Smooth muscle cell of the brain vasculature (primary cell): Measurements from ENCODE around the gene CLCF1.
A peak's percentile ranks its signal among the peaks of the same experiment; 100 is the strongest.

Source experiments
- DNase-seq: peaks from one replicate; pipeline ENCODE4 v3.0.0-alpha.2; 2012; ENCODE audit warnings: low read depth, low spot score

CLCF1 gene

DNA sequence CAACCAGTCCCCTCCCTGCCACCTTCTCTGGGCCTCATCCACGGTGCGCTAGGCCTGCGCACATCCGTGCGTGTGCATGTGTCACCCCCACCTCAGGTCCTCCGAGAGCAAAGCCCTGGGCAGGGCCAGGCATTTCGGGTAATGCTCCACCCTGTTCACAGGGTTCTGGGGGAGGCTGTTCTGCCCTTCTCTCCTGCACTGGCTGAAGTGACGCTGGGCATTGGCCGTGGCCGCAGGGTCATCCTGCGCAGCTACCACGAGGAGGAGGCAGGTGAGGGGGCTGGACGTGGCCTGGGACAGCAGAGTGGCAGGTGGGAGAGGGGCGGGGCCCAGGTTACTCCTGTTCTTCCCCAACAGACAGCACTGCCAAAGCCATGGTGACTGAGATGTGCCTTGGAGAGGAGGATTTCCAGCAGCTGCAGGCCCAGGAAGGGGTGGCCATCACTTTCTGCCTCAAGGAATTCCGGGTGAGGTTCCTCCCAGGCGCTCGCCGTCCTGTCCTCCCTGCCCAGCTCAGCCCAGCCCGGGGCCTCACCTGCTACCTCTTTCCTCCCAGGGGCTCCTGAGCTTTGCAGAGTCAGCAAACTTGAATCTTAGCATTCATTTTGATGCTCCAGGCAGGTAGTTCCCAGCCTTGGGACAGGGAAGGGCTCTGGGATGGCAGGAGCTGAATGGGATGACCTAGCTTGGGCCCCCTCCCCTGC lies 22.3 kb upstream of the CLCF1 start:
- no peak for DNase-seq

DNA sequence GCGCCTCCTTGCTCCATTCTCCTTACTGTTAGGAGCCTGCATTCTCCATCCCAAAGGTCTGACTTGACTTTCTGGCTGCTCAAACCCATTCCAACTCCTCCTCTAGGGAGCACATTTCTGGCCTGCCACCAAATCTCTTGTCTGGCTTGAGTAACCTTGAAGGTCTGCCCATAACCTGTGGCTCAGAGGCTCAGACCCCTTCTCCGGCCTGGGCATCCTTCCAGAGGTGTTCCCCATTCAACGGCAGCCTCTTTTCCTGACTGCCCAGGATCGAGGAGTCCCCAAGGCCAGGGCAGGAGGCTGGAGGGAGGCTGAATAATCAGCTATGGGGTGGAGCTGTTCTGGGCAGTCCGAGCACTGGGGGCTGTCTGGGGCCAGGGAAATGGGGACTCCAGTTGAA lies 20.6 kb upstream of the CLCF1 start:
- DNase-seq = no peak

DNA sequence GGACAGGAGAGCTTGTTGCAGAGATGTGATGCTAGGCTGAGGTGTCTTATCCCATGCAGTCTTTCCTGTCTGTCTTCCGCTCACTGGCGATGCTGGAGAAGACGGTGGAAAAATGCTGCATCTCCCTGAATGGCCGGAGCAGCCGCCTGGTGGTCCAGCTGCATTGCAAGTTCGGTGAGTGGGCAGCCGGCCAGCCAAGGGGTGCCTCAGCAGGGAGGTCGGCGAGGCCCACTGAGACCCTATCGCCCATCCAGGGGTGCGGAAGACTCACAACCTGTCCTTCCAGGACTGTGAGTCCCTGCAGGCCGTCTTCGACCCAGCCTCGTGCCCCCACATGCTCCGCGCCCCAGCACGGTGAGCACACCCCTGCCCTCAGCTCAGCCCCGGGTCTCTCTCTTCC lies 20.0 kb upstream of the CLCF1 start:
- no peak for DNase-seq

DNA sequence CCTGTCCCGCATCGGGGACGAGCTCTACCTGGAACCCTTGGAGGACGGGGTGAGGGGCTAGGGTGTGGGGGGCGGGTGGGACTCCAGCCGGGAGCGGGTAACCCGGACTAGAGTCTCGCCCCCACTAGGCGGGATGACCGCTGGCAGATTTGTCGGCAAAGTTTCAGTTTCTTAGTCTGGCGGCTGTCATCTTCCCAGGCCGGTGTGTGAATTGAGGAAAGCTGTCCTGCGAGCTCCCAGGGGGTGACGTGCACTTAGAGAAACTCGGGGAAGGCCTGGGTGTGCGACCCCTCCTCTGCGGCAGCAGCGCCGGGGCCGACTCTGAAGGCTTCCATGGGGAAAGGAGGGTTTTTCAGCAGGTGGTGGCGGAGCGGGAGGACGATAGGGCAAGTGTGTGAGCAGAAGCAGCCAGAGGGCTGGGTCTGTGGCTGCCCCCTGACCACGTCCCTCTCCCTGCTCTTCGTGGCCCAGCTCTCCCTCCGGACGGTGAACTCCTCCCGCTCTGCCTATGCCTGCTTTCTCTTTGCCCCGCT lies 18.9 kb upstream of the CLCF1 start:
- DNase-seq = no peak

DNA sequence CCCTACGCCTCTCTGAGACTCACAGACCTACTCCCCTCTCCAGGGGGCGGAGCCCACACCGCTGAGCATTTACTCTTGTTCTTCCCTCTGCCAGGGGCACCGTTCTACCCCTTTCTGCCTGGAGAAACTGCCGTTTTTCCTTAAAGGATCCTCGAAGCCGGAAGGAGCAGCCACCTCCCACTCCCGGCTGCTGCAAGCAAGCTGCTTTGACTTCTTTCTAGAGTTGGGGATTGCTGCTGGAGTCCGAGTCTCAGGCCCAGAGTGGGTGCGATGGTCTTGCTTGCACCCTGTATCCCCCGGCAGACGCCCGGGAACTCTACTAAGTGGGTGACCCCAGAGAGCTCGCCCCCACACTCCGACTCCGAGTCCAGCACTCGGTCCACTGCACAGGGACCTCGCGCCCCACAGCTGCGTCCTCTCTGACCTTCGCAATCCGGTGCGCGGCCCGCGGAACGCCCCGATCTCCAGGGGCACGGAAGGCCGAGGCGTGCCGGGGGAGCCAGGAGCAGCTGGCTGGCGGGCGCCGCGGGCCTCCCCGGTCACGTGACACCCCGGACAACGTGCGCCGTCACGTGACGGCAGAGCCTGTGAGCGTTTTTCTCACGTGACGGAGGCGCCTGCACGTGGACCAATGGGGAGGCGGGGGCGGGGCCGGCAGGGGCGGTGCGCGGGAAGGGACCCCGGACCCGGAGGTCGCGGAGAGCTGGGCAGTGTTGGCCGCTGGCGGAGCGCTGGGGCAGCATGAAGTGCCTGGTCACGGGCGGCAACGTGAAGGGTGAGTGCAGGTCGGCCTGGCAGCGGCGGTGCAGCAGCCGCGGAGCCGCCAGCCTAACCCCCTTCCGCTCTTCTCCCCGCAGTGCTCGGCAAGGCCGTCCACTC lies 18.1 kb upstream of the CLCF1 start, which contains the start of gene RAD9A:
TSS of gene RAD9A (plus strand) at position 683 of the 879 bp plus-strand sequence. CDS start at position 742, 59 bp downstream.
- peak; percentile 80 for DNase-seq

DNA sequence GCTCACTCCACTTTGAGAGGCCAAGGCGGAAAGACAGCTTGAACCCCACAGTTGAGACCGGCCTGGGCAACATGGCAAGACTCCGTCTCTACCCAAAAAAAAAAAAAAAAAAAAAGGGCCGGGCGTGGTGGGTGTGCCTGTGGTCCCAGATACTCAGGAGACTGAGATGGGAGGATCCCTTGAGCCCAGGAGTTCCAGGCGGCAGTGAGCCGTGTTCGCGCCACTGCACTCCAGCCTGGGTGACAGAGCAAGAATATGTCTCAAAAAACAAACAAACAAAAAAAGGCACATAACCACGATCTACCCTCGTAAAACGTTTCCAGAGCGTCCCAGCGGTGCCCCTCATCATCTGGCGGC lies 17.5 kb upstream of the CLCF1 start:
- DNase-seq = no peak

DNA sequence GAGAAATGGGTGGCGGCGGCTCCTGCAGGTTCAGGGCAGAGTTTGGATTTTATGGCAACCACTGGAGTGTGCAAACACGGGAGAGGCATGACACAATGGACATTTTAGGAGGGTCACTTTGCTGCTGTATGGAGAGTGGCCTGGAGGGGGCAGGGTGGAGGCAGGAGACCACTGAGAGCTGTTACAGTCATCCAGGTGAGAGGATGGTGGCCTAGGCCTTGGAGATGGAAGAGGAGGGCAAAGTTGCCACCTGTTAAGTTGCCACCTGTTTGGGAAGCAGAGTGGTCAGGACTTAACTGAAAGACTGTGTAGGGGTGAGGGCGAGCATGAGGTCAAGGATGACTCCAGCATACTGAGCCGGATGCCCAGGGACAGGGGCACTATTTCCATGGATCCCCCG lies 16.1 kb upstream of the CLCF1 start:
- no peak for DNase-seq

DNA sequence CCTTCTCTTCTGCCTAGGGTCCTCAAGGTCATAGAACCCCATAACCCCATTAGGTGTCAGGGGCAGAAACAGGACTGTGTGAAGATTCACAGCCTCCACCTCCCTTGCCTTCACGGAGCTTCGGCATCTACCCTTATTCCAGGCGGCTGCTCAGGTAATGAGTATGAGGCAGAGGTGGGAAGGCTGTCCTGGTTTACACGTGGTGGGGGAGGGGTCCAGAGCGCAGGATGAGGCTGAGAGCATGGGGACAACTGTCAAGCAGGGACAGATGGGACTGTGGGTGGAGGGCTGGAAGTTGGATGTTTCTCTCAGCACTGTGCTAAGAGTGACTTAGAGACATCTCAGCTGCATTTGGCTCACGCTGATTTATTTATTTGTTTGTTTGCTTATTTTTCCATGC lies 14.1 kb upstream of the CLCF1 start:
- no peak for DNase-seq

DNA sequence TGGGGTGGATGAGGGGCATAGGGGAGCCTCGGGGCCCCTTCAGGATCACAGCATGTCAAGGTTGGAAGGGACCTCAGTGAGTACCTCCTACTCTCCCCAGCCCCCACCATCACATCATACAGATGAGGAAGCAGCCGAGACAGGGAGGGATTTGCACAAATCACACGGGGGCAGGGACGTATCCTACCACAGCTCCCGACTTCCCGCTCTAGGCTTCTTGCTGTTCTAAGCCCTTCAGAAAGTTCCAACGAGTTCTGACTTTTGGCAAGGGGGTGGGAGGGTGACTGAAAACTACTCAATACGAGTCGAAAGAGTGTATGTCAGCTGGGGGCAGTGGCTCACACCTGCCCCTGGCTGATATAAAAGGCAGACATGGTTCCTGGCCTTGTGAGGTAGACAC lies 13.7 kb upstream of the CLCF1 start:
- DNase-seq = no peak

DNA sequence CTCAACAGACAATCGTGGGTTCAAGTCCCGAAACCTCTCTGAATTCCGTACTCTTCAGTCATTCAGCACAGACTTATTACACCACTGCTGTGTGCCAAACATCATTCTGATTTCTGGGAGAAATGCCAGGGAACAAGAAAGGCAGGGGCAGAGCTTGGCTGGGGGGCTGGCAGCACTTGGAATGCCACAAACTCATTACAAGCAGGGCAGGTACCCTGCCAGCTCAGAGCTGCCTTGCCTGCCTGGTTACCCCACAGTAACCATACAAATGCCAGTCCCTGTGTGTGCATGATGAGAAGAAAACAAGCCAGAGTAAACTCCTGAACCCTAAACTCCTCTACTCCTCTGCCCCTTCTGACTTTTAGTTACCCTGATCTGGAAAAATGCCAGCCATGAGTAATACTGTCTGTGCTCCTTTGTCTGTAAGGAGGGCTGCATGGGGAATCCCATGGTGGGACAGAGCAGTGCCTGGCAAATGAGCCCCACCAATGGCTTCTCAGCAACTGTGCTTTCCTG lies 11.5 kb upstream of the CLCF1 start:
- DNase-seq = no peak

DNA sequence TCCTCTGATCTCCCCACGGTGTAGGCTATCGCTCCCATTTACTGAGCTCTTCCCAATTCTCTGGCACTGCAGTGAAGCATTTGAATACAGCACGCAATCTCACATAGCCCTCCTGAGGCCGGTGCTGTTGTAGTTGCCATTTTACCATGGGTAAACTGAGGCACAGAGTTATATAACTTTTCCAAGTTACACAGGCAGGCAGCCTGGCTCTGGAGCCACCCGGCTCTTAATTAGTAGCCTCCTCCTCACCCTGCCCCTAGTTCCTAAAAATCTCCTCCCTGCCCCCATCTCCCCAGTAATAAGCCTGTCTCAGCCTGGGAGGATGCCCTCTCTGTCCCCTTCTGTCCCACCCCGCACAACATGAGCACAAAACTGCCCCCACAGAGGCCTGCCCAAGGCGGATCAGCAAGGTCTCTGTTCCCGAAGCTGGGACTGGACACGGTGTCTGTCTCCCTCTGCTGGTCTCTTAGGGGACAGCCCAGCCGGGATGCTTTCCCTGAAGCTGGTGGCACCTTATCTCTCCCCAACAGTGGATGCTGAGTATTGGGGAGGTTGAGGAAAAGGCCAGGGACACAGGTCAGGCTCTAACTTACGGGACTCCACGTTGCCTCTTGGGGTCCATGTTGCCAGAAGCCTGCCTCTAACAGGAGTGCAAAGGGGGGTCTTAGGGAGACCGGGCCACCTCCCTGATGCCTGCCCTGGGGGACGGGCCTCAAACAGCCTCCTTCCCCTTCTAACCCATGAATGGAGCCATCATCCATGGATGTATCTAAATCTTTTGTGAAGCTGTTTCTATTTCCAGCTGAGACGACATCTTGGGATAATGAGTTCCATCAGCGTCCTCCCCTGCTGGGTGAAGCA lies 9.1 kb upstream of the CLCF1 start:
- no peak for DNase-seq

DNA sequence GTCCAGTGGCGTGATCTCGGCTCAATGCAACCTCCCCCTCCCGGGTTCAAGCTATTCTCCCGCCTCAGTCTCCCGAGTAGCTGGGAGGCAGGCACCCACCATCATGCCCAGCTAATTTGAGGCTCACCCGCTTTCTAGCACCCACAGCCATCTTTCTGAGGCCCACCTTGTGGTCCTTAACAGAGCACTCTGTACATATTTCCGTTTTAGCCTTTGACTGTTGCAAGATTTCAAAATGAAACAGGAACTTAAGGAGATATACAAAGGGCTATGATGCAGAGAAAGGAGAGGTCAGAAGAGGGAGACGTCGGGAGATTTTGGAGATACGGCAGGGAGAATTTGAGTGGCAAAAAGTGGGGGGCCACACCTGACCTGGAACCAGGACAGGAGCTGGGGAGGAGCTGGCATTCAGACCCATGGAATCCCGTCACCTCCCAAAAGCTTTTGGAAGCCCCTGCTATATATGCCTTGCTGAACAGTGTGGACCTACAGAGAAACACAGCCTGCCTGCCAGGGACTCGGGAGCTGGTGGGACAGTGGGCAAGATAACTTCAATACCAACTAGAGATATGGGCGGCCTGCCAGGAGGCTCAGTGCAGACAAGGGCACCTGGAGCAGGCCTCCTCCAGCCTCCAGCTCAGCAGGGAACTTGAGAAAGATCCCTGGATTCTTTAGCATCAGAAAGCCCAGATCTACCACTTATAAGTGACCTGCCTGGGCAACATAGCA lies 8.0 kb upstream of the CLCF1 start:
- DNase-seq = no peak

DNA sequence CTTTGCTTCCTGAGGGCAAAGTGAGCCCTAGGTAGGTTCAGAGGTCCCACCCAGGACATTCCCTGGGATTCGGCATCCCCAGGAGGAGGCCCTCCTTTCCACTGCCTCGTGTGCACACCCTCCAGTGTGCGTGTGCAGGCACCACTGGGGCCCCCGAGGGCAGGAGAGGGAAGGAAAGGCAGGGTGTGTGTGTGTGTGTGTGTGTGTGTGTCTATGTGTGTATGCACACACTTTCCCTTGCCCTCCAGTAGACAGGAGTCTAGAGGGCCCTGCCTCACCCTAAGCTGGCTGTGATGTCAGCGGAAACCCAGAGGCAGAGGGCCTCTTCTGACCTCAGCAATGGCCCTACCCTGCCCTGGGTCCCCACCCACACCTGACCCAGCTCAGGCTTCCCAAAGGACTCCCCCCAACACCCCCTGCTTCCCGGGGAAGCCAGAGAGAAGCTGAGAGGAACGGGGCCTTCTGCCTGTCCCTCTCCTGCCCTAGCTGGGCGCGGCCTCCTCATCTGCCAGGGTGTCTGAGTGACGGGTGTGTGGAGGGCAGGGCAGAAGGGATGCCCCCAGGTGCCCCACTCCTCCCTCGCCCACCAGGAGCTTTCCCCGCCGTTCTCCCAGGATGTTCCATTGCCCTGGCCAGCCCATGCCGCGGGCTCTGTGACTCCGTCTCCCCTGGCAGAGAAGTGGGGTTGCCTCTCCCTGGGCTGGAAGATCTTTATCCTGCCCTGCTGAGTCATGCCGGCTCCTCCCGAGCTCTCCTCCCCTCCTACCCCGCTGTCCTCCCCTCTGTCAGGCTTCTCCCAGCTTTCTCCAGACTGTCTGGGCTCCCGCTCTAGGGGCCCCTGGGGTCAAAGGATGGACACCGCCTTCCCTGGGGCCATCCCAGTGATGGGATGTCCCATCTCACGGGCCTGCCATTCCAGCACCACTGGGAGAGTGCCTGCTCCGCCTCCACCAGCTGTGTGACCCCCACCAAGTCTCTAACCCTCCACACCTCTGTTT lies 6.0 kb upstream of the CLCF1 start:
- DNase-seq = no peak

DNA sequence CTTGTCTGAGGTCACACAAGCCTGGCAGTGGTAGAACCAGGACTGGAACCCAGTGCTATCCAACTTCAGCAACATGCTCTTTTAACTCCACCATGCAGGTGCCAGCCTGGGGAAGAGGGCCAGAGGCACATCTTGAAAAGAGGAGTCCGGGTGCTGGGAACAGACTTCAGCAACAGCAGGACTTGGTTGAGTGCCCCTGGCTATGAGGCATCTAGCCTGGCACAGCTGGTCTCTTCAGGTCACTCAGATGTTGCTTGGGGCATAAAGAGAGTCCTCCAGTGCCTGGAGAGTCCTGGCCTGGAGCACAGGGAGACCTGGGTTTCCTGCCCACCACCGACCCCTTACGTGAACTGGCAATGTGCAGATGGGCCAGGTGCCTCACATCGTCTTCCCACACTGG lies 5.1 kb upstream of the CLCF1 start:
- DNase-seq = no peak

DNA sequence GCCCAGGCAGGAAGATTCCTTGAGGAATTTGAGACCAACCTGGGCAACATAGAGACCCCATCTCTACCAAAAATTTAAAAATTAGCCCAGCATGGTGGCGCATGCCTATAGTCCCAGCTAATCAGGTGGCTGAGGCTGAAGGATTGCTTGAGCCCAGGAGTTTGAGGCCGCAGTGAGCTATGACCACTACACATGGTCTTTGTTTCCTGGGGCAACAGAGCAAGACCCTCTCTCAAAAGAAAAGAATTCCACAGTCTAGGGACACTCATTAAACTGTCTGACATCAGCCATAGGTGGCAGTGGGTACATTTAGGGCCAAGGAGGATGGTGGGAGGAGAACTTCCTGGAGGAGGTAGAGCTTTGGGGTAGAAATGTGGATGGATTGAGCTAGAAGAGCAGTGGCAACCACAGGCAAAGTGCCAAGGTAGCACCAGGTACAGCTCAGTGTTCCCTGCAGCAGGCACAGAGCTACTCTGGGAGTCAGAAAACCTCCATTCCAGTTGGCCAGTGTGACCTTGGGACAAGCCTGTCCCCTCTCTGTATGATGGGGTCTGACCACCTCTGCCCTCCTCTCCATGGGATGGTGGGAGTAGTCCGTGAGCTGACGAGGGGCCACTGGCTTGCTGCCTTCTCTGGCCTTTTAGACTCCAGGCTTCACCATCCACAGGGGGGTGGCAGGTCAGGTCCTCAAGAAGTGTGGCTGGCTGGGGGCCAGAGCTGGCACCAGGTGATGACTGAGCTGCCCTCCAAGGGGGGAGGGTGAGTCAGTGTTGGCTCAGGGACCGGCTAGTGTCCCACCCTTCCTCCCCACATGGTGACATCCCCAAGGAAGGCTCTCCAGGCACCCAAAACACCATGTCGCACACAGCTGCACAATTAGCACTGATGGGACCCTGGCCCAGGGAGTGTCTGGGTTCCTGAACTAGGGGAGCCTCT lies 3.7 kb upstream of the CLCF1 start:
- DNase-seq = no peak

DNA sequence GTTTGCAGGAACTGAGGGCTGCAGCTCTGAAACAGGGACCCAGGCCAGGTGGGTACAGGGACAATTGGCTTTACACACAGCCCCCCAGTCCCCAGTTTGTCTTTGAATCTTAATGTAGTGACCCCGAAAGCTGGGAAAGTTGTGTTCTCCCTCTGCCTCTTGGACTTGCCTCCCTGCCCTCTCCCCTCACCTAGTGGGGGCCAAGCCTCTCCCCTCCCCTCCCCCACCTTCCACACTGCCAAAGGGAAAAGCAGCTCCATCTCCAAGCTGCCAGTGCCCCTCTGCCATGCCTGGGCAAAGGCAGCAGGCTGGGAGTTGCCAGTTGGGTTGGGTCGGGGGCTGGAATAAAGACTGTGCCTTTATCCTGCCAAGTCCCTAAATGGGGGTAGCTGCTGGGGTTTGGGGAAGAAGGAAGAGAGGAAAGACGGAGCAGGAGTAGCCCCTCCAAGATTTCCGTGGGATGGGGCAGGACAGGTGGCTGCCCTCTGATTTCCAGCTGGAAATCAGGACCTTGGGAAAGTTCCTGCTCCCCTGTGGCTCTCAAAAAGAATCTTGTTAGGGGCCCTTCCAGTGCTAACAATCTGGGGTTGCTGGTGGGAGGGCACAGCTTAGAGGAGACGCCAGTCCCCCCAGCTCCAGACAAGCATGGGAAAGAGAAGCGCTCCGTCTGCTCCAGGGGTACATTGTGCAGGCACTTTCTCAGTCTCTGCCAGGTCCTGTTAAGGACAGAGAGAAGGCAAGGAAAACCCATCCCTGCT lies 2.8 kb upstream of the CLCF1 start:
- DNase-seq = no peak

DNA sequence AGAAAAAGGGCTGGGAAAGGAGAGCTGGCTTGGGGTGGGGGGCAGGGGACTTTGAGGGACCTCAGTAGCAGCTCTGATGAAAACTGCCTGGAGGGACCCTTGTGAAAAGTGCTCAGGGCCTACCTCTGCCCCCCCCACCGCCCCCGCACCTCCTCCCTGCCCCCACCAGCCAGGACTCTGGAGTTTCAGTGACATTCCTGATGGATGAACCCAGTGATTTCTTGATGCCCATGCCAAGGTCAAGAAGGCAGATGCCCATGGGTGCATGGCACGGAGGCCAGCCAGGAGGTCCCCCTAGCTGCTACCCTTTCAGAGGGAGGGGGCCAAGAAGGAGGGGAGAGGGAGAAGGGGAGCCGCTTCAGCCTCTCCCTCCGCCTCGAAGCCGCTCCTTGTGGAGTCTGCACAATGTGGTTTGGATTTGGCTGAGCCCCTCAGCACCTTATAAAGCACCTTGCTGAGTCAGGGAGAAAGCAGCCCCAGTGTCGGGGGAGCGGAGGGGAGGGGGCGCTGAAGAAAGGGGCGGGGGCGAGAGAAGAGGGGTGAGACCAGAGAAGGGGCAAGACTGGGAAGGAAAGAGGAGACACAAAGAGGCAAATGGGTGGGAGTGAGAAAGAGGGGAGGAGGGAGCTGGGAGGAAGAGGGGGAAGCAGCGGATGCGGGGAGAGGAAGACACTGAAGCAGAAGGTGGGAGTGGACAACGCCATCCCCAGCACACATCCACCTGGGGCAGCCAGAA lies 2.1 kb upstream of the CLCF1 start:
- no peak for DNase-seq
